ENCODE data around the gene CALR3.
"Not testable (repeated sequence)": the region's sequence is repeated elsewhere in the genome, so short reads cannot be mapped to it uniquely, and the experiment has no call there.

Gene CALR3

GRCh38 chr19:16455489-16455888, 40.5 kb downstream of the CALR3 start:
- no peak for DNase-seq

- no peak for DNase-seq
These were observed 41.5 kb downstream of the CALR3 start for GRCh38 chr19:16454351-16454918.

GRCh38 chr19:16452325-16452724, 43.6 kb downstream of the CALR3 start:
- peak; percentile 97 for DNase-seq

GRCh38 chr19:16449330-16449961, 46.5 kb downstream of the CALR3 start:
- DNase-seq = no peak

- not testable (repeated sequence) for DNase-seq
These were observed 47.1 kb downstream of the CALR3 start for GRCh38 chr19:16448872-16449271.

- peak; percentile 78 for DNase-seq
These were observed 49.1 kb downstream of the CALR3 start for GRCh38 chr19:16446724-16447368.

- DNase-seq = no peak
These were observed 49.8 kb downstream of the CALR3 start for GRCh38 chr19:16446108-16446723.

- DNase-seq = no peak
These were observed 50.5 kb downstream of the CALR3 start for GRCh38 chr19:16445238-16446107.

GRCh38 chr19:16444269-16444600, 51.7 kb downstream of the CALR3 start:
- DNase-seq = no peak

- no peak for DNase-seq
These were observed 53.3 kb downstream of the CALR3 start for GRCh38 chr19:16442386-16443276.

GRCh38 chr19:16441661-16442162, 54.3 kb downstream of the CALR3 start:
- peak; percentile 80 for DNase-seq

GRCh38 chr19:16436780-16437332, 59.1 kb downstream of the CALR3 start:
- DNase-seq = no peak

- no peak for DNase-seq
These were observed 59.8 kb downstream of the CALR3 start for GRCh38 chr19:16435999-16436650.

GRCh38 chr19:16435238-16435917, 60.6 kb downstream of the CALR3 start:
- DNase-seq = no peak

- DNase-seq = no peak
These were observed 62.0 kb downstream of the CALR3 start for GRCh38 chr19:16433986-16434385.

- no peak for DNase-seq
These were observed 66.2 kb downstream of the CALR3 start for GRCh38 chr19:16429759-16430091.

GRCh38 chr19:16429066-16429758, 66.8 kb downstream of the CALR3 start:
- DNase-seq = no peak

Measured in islet precursor cell (in vitro differentiated cells).